GM18870 (cell line): ENCODE measurements around the gene SLC25A6.
"Not testable (repeated sequence)": the region's sequence is repeated elsewhere in the genome, so short reads cannot be mapped to it uniquely, and the experiment has no call there.

ENCODE experiments used
- ATAC-seq: cut with Tn5 transposase; IDR thresholded peaks from one replicate; pipeline ENCODE4 v1.9.1; 2021; ENCODE audit warnings: moderate library complexity; ENCODE audit not compliant: unreplicated experiment

SLC25A6 gene

GRCh38 chrX:1391707-1392375, at the start of gene SLC25A6:
SLC25A6 (minus strand) TSS chrX:1392113; CDS start chrX:1392009, 104 bp downstream.
- peak; percentile 84 for ATAC-seq

DNA sequence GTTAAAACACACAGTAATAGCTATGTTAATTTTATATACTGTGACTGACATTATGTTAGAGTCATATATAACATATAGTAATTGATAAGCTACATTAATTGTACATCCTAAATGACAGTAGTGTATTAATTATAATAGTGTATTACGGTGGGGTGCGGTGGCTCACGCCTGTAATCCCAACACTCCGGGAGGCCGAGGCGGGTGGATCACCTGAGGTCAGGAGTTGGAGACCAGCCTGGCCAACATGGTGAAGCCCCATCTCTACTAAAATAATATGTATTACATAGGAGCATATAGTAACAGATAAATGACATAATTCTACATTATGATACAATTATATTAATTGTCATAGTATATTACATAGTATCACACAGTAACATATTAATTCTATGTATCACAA, 48.6 kb upstream of the SLC25A6 start:
- ATAC-seq, result no peak

DNA sequence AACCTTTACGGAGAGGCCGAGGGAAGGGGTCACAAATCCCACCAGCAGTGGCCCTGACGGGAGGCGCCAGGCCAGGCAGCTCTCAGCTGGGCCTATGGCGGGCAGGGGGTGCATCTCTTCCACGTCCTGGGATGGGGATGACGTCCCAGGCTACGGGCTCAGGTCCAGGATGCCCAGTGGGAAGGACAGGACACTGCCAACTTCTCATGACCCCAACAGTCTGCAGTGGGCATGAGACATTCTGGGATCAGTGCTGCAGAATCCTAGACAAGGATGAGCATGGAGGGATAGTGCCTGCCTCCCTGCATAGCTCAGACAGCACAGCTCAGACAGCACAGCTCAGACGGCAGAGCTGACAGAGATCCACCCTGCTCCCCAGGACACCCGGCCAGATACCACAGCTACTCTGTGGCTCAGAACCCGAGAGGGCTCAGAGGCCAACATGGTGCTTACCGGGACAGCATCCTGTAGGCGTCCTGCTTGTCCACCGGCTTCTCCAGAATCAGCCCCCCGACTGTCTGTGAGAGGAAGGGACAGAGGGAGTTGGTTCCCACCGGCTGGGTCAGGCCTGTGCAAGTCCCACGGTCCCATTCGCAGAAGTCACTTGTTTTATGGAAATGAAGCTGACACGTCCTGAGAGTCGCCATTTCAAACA, 43.5 kb upstream of the SLC25A6 start:
- no peak for ATAC-seq

GRCh38 chrX:1434871-1435240, 42.9 kb upstream of the SLC25A6 start:
- no peak for ATAC-seq

GRCh38 chrX:1433646-1434357, 41.9 kb upstream of the SLC25A6 start:
- no peak for ATAC-seq

- ATAC-seq, result no peak
Measured at GRCh38 chrX:1430451-1430850, 38.5 kb upstream of the SLC25A6 start.

- ATAC-seq, result no peak
Measured at GRCh38 chrX:1427756-1428155, 35.8 kb upstream of the SLC25A6 start.

- ATAC-seq, result not testable (repeated sequence)
Measured at GRCh38 chrX:1426321-1426720, 34.4 kb upstream of the SLC25A6 start.

DNA sequence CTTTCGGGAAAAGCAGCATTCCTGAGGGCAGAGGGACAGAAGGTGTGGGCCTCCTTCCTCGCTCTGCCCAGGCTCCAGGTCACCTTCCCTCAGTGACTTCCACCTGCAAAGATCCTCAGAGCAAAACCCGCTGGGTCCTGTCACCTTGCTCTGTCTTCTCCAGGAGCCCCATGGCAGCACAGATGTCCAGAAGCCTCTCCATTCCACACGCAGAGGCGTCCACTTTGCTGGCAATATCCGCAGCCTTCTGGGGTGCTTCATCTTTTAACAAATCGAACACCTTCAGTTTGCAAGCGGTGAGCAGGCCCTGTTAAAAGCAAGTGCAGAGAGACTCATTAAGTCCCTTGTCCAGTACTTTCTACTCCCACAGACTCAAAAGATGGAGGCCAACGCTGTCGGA, 33.5 kb upstream of the SLC25A6 start:
- no peak for ATAC-seq

DNA sequence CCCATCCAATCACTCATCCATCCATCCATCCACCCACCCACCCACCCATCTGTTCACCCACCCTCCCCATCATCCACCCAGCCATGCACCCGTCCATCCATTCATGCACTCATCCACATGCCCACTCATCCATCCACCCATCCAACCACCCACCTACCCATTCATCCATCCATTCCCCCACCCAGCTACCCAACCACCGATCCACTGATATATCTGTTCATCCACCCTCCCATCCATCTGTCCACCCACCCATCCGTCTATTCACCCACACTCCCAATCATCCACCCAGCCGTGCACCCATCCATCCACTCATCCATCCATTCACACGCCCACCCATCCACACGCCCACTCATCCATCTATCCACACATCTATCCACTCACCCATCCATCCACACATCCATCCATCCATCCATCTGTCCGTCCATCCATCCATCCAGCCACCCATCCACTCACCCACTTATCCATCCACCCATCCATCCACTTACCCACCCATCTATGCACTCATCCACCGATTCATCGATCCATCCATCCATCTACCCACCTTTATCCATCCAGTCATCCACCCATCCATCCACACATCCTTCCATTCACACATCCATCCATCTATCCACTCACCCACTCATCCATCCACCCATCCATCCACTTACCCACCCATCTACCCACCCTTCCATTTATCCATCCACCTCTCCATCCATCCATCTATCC, 32.4 kb upstream of the SLC25A6 start:
- no peak for ATAC-seq

GRCh38 chrX:1423215-1423614, 31.3 kb upstream of the SLC25A6 start:
- ATAC-seq, result no peak

GRCh38 chrX:1422135-1422465, 30.2 kb upstream of the SLC25A6 start:
- no peak for ATAC-seq

GRCh38 chrX:1421433-1422134, 29.7 kb upstream of the SLC25A6 start:
- no peak for ATAC-seq

DNA sequence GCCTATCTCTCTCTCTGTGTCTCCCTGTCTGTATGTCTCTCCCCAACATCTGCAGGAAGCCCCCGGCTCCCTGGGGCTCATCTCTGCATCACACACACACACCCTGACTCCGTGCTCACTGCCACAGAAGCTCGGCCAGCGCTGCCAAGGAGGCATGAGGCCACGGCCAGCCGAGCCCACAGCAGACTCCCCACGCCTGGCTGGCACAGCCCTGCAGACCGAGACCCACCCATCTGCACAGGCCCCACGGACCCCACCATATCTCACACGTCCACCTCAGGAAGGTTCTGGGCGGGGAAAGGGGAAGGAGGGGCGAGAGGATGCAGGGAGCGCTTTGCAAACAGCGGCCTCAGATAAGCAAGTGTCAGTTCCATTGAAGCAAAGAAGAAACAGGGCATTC, 28.5 kb upstream of the SLC25A6 start:
- no peak for ATAC-seq

DNA sequence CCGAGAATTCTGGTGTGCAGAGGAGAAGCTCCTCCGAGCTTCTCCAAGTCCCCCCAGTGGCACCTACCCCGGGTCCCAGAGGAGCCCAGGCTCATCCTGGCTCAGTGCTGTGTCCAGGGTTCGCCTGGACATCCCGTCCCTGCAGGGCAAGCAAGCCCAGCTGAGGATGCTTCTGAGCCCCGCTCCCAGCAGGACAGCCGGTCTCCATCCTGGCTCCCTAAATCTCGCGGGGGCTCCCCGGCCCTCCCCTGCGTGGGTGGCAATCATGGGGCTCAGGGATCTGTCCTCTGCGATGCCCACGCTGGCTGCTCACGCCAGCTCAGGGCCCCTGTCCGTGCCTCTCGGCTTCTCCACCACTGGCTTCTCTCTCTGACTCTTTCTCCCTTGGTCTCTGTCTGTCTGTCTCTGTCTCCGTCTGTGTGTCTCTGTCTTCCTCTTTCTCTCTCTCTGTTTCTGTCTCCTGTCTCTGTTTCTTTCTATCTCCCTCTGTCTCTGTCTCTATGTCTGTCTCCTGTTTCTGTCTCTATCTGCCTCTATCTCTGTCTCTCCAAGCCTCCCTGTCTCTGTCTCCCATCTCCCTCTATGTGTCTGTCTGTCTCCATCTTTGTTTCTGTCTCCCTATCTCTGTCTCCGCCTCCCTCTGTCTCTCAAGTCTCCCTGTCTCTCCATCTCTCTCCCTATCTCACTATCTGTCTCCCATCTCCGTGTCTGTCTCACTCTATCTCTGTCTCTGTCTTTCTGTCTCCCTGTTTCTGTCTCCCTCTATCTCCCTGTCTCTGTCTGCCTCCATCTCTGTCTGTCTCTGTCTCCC, 27.8 kb upstream of the SLC25A6 start:
- no peak for ATAC-seq

DNA sequence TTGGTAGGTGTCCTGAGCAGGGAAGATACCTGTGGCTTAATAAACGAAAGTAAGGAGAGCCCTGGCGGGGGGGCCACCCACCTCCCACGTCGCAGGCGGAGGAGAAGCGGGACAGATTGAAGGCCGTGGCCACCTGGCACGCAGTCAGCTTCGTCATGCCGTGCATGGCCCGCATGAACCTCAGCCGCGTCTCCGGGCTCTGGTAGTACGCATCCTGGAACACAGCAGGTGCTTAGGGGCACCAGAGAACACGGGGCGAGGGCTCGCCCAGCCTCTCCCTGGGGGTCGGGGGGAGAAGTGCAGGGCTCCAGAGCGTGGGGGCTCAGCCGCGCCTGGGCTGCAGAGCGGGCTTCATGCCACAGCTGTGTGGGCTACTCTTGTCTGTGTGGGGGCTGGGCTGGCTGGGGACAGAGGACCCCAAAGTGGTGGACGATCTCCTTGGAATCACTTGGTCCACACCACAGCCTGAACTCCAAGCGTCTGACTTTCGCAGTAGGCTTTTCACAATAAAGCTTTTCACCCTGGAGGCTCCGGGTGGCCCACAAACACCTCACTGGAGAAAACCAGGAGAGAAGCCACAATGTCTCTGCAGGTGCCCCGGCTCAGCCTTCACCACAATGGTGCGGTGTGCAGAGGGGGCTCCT, 27.1 kb upstream of the SLC25A6 start:
- no peak for ATAC-seq

- no peak for ATAC-seq
Measured at GRCh38 chrX:1417921-1418771, 26.2 kb upstream of the SLC25A6 start.

DNA sequence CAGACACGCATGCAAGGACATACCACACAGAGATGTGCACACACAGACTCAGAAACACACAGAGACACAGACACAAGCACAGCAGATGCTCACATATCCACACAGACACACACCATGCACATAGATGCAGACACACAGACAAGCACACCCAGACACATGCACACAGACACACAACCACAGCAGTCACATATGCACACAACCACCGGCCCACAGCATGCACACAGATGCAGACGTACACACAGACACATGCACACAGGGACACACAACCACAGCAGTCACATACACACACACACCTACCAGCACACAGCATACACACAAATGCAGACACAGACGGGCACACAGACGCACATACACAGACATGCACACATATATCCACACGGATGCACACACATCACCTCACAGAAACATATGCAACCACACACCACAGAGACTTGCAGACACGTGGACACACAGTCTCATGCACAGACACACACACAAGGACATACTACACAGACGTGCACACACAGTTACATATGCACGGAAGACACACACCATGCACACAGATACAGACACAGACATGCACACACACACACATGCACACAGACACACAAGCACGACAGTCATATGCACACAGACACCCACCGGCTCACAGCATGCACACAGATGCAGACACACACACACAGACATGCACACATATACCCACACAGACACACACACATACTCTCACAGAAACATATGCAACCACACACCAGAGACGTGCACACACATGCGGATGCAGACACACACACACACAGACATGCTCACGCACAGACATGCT, 25.2 kb upstream of the SLC25A6 start:
- no peak for ATAC-seq
